ENCODE data around the gene NRG2. TPM values are rescaled to one million over a fixed set of nuclear protein-coding genes. Genes with fewer than 3 reads are reported as not detected.

The NRG2 gene
- polyA plus RNA-seq, 3 donors = 0.01 TPM; not detected in 2

- H3K9me3 Mint-ChIP-seq = peaks cover 0 to 3% (median 0%) of the 10 kb centered on the region in 7 donors
- H3K4me1 ChIP-seq (ENCODE audit: control insufficient read depth in 1 of 2, insufficient read depth in 2 of 2, low read length in 2 of 2) = no peaks in the 10 kb centered on the region
- intact Hi-C loops (cut with micrococcal nuclease) = no loop called here
- H3K4me2 ChIP-seq (replicated peaks; ENCODE audit: extremely low read depth, low read length, poor library complexity, severe bottlenecking) = no peak overlapping the region
- H3K36me3 Mint-ChIP-seq = no peaks in the 10 kb centered on the region
- no peak overlapping the region for H2AFZ ChIP-seq (ENCODE audit: insufficient read depth, low read depth, low read length, poor library complexity, severe bottlenecking)
- no peaks in the 10 kb centered on the region for H3K9me3 ChIP-seq (replicated peaks in 1 of 2; ENCODE audit: control insufficient read depth in 1 of 2, insufficient read depth in 1 of 2, low read length in 2 of 2)
- no peak overlapping the region for H3K9ac ChIP-seq (ENCODE audit: insufficient read depth, low read length, poor library complexity, severe bottlenecking)
- H3K4me3 ChIP-seq (replicated peaks in 1 of 3; ENCODE audit: low read depth in 2 of 3, low read length in 3 of 3) = no peak overlapping the region
- peaks cover 10 to 26% of the 10 kb centered on the region in 2 donors for H3K27me3 ChIP-seq (ENCODE audit: control insufficient read depth in 2 of 2, insufficient read depth in 2 of 2, low read length in 2 of 2)
- H3K27me3 Mint-ChIP-seq (ENCODE audit: low read depth in 3 of 3) = peaks cover 3 to 20% (median 6%) of the 10 kb centered on the region in 3 donors
- no peak overlapping the region for H3K27ac Mint-ChIP-seq
- H3K4me3 Mint-ChIP-seq = no peak overlapping the region
- no peak overlapping the region for H3K27ac ChIP-seq (ENCODE audit: low read depth in 1 of 2, low read length in 2 of 2)
- DNase-seq = no peak
- 100% methylated on average over 2 of the region's 3 CpGs for WGBS (ENCODE audit: insufficient coverage)
- TF ChIP-seq, protein P1, sequence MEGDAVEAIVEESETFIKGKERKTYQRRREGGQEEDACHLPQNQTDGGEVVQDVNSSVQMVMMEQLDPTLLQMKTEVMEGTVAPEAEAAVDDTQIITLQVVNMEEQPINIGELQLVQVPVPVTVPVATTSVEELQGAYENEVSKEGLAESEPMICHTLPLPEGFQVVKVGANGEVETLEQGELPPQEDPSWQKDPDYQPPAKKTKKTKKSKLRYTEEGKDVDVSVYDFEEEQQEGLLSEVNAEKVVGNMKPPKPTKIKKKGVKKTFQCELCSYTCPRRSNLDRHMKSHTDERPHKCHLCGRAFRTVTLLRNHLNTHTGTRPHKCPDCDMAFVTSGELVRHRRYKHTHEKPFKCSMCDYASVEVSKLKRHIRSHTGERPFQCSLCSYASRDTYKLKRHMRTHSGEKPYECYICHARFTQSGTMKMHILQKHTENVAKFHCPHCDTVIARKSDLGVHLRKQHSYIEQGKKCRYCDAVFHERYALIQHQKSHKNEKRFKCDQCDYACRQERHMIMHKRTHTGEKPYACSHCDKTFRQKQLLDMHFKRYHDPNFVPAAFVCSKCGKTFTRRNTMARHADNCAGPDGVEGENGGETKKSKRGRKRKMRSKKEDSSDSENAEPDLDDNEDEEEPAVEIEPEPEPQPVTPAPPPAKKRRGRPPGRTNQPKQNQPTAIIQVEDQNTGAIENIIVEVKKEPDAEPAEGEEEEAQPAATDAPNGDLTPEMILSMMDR (IDR thresholded peaks at IDR 0.05) = no peak
- H3K4me1 Mint-ChIP-seq = no peaks in the 10 kb centered on the region
- no peaks in the 10 kb centered on the region for H3K79me2 ChIP-seq (ENCODE audit: insufficient read depth, low read length)
- no peaks in the 10 kb centered on the region for H3K36me3 ChIP-seq (replicated peaks in 1 of 2; ENCODE audit: control insufficient read depth in 1 of 2, insufficient read depth in 2 of 2, low read length in 2 of 2)
- no peaks in the 10 kb centered on the region for H4K20me1 ChIP-seq (ENCODE audit: insufficient read depth, low read length)
These were observed 32.3 kb downstream of the NRG2 start for GRCh38 chr5:140010798-140011197.

DNA sequence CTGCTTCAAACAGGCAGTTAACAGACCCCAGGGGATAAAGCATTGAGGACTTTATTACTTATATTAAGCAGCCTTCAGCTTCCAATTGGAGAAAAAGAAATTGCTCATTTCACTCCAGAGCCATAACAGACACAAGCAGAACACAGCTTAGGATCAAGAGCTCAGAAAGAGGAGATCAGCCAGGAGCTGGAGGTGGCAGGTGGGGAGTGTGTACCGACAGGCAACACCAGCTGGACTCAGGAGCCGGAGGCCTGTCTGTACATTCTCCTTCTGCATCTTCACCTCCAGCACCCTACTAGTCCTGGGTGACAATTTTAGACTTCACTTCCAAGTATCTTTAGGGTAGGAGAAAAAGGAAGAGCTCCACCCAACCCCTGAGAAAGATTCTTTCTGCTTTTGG, 35.8 kb downstream of the NRG2 start:
- H3K9me3 ChIP-seq (replicated peaks in 1 of 2; ENCODE audit: control insufficient read depth in 1 of 2, insufficient read depth in 1 of 2, low read length in 2 of 2) = no peaks in the 10 kb centered on the region
- H3K9ac ChIP-seq (ENCODE audit: insufficient read depth, low read length, poor library complexity, severe bottlenecking) = no peak overlapping the region
- Mint-ChIP-seq H3K36me3 (no peaks in the 10 kb centered on the region), H3K4me1 (no peaks in the 10 kb centered on the region), H3K27me3 (ENCODE audit: low read depth in 3 of 3) (peaks cover 14 to 52% (median 23%) of the 10 kb centered on the region in 3 donors), H3K9me3 (peaks cover 0 to 3% (median 0%) of the 10 kb centered on the region in 7 donors), H3K27ac (no peak overlapping the region), H3K4me3 (no peak overlapping the region)
- H4K20me1 ChIP-seq (ENCODE audit: insufficient read depth, low read length) = no peaks in the 10 kb centered on the region
- no peak for DNase-seq
- peaks cover 38 to 53% of the 10 kb centered on the region in 2 donors for H3K27me3 ChIP-seq (ENCODE audit: control insufficient read depth in 2 of 2, insufficient read depth in 2 of 2, low read length in 2 of 2)
- TF ChIP-seq, protein P1 (IDR thresholded peaks at IDR 0.05) = no peak
- H3K4me3 ChIP-seq (replicated peaks in 1 of 3; ENCODE audit: low read depth in 2 of 3, low read length in 3 of 3) = no peak overlapping the region
- no peaks in the 10 kb centered on the region for H3K36me3 ChIP-seq (replicated peaks in 1 of 2; ENCODE audit: control insufficient read depth in 1 of 2, insufficient read depth in 2 of 2, low read length in 2 of 2)
- no peak overlapping the region for H3K27ac ChIP-seq (ENCODE audit: low read depth in 1 of 2, low read length in 2 of 2)
- no CpG with 5 or more reads among the region's 2 CpGs for WGBS (ENCODE audit: insufficient coverage)
- no peak overlapping the region for H2AFZ ChIP-seq (ENCODE audit: insufficient read depth, low read depth, low read length, poor library complexity, severe bottlenecking)
- intact Hi-C loops (cut with micrococcal nuclease) = no loop called here
- H3K79me2 ChIP-seq (ENCODE audit: insufficient read depth, low read length) = no peaks in the 10 kb centered on the region
- H3K4me2 ChIP-seq (replicated peaks; ENCODE audit: extremely low read depth, low read length, poor library complexity, severe bottlenecking) = no peak overlapping the region
- H3K4me1 ChIP-seq (ENCODE audit: control insufficient read depth in 1 of 2, insufficient read depth in 2 of 2, low read length in 2 of 2) = no peaks in the 10 kb centered on the region
